ENCODE measurements around the gene POU2F3. TPM values are rescaled to one million over a fixed set of nuclear protein-coding genes. Genes with fewer than 3 reads are reported as not detected.

The POU2F3 gene
- total and polyA plus RNA-seq, 2 donors (not counting 1 experiment from before 2014, with no cell fraction given) = not detected

- Histone ChIP-seq H3K4me3 (replicated peaks in 1 of 4; ENCODE audit: control extremely low read depth in 1 of 4, insufficient read depth in 1 of 4, low read depth in 3 of 4, low read length in 4 of 4) (no peak overlapping the region), H2AFZ (ENCODE audit: low read length) (no peak overlapping the region), H3K9me3 (ENCODE audit: control insufficient read depth, insufficient read depth, low read depth, low read length) (no peaks in the 10 kb centered on the region), H3K27ac (ENCODE audit: insufficient read depth, low read length) (no peak overlapping the region), H4K20me1 (ENCODE audit: control insufficient read depth, extremely low read depth, insufficient read depth, low read length) (no peaks in the 10 kb centered on the region), H3K79me2 (ENCODE audit: control insufficient read depth, insufficient read depth, low read length) (no peaks in the 10 kb centered on the region), H3K27me3 (ENCODE audit: control insufficient read depth, insufficient read depth, low read length) (peaks cover 23% of the 10 kb centered on the region), H3K9ac (ENCODE audit: insufficient read depth, low read length) (no peak overlapping the region), H3K4me1 (ENCODE audit: control insufficient read depth, extremely low read depth, insufficient read depth, low read length) (no peaks in the 10 kb centered on the region), H3K36me3 (ENCODE audit: control insufficient read depth, insufficient read depth, low read length) (no peaks in the 10 kb centered on the region), H3K4me2 (ENCODE audit: extremely low read depth, insufficient read depth, low read length) (no peak overlapping the region)
- TF ChIP-seq CTCF (conservative IDR thresholded peaks at IDR 0.05 in 1 of 2, IDR thresholded peaks at IDR 0.05 in 1 of 2; ENCODE audit: low read depth in 1 of 2, low read length in 2 of 2) (no peak), EZH2 (IDR thresholded peaks at IDR 0.05; ENCODE audit: low read length, missing control alignments) (no peak)
- no peak for DNase-seq (ENCODE audit: low read depth in 2 of 2)
Observed at GRCh38 chr11:120197251-120197891, 42.6 kb upstream of the POU2F3 start.

- H2AFZ ChIP-seq (ENCODE audit: low read length) = no peak overlapping the region
- DNase-seq (ENCODE audit: low read depth in 2 of 2) = no peak
- H3K4me3 ChIP-seq (replicated peaks in 1 of 4; ENCODE audit: control extremely low read depth in 1 of 4, insufficient read depth in 1 of 4, low read depth in 3 of 4, low read length in 4 of 4) = no peak overlapping the region
- H3K36me3 ChIP-seq (ENCODE audit: control insufficient read depth, insufficient read depth, low read length) = no peaks in the 10 kb centered on the region
- H3K4me1 ChIP-seq (ENCODE audit: control insufficient read depth, extremely low read depth, insufficient read depth, low read length) = no peaks in the 10 kb centered on the region
- H3K9ac ChIP-seq (ENCODE audit: insufficient read depth, low read length) = no peak overlapping the region
- H4K20me1 ChIP-seq (ENCODE audit: control insufficient read depth, extremely low read depth, insufficient read depth, low read length) = no peaks in the 10 kb centered on the region
- no peaks in the 10 kb centered on the region for H3K9me3 ChIP-seq (ENCODE audit: control insufficient read depth, insufficient read depth, low read depth, low read length)
- peaks cover 19% of the 10 kb centered on the region for H3K27me3 ChIP-seq (ENCODE audit: control insufficient read depth, insufficient read depth, low read length)
- no peaks in the 10 kb centered on the region for H3K79me2 ChIP-seq (ENCODE audit: control insufficient read depth, insufficient read depth, low read length)
- H3K4me2 ChIP-seq (ENCODE audit: extremely low read depth, insufficient read depth, low read length) = no peak overlapping the region
- no peak for TF ChIP-seq CTCF (conservative IDR thresholded peaks at IDR 0.05 in 1 of 2, IDR thresholded peaks at IDR 0.05 in 1 of 2; ENCODE audit: low read depth in 1 of 2, low read length in 2 of 2)
- H3K27ac ChIP-seq (ENCODE audit: insufficient read depth, low read length) = no peak overlapping the region
Observed at GRCh38 chr11:120197977-120198376, 42.0 kb upstream of the POU2F3 start.

GRCh38 chr11:120198403-120198786, 41.5 kb upstream of the POU2F3 start:
- no peak overlapping the region for H3K27ac ChIP-seq (ENCODE audit: insufficient read depth, low read length)
- H3K9me3 ChIP-seq (ENCODE audit: control insufficient read depth, insufficient read depth, low read depth, low read length) = no peaks in the 10 kb centered on the region
- TF ChIP-seq EZH2 (IDR thresholded peaks at IDR 0.05; ENCODE audit: low read length, missing control alignments) (no peak), CTCF (conservative IDR thresholded peaks at IDR 0.05 in 1 of 2, IDR thresholded peaks at IDR 0.05 in 1 of 2; ENCODE audit: low read depth in 1 of 2, low read length in 2 of 2) (no peak)
- no peaks in the 10 kb centered on the region for H3K79me2 ChIP-seq (ENCODE audit: control insufficient read depth, insufficient read depth, low read length)
- H3K4me1 ChIP-seq (ENCODE audit: control insufficient read depth, extremely low read depth, insufficient read depth, low read length) = no peaks in the 10 kb centered on the region
- no peak overlapping the region for H3K4me2 ChIP-seq (ENCODE audit: extremely low read depth, insufficient read depth, low read length)
- H3K27me3 ChIP-seq (ENCODE audit: control insufficient read depth, insufficient read depth, low read length) = peaks cover 15% of the 10 kb centered on the region
- H3K9ac ChIP-seq (ENCODE audit: insufficient read depth, low read length) = no peak overlapping the region
- no peak overlapping the region for H3K4me3 ChIP-seq (replicated peaks in 1 of 4; ENCODE audit: control extremely low read depth in 1 of 4, insufficient read depth in 1 of 4, low read depth in 3 of 4, low read length in 4 of 4)
- no peaks in the 10 kb centered on the region for H4K20me1 ChIP-seq (ENCODE audit: control insufficient read depth, extremely low read depth, insufficient read depth, low read length)
- no peak overlapping the region for H2AFZ ChIP-seq (ENCODE audit: low read length)
- H3K36me3 ChIP-seq (ENCODE audit: control insufficient read depth, insufficient read depth, low read length) = no peaks in the 10 kb centered on the region
- DNase-seq (ENCODE audit: low read depth in 2 of 2) = no peak
